ENCODE measurements around the gene TTC9.
A peak's percentile ranks its signal among the peaks of the same experiment; 100 is the strongest.

Gene TTC9

GRCh38 chr14:70683983-70684382, 42.3 kb downstream of the TTC9 start:
- no peaks in the 10 kb centered on the region for H3K36me3 ChIP-seq
- no peaks in the 10 kb centered on the region for H3K27me3 ChIP-seq
- H3K4me3 ChIP-seq (ENCODE audit: low read depth in 1 of 2, low read length in 1 of 2), result no peak overlapping the region
- H3K4me1 ChIP-seq (ENCODE audit: control insufficient read depth in 1 of 2, insufficient read depth in 1 of 2, low read depth in 1 of 2, low read length in 1 of 2), result no peaks in the 10 kb centered on the region
- no peaks in the 10 kb centered on the region for H3K9me3 ChIP-seq
- TF ChIP-seq CTCF (IDR thresholded peaks at IDR 0.05), result no peak
- no peak overlapping the region for H3K27ac ChIP-seq

GRCh38 chr14:70685474-70686197, 43.9 kb downstream of the TTC9 start:
- H3K27ac ChIP-seq, result no peak overlapping the region
- H3K9me3 ChIP-seq, result no peaks in the 10 kb centered on the region
- H3K4me3 ChIP-seq (ENCODE audit: low read depth in 1 of 2, low read length in 1 of 2), result no peak overlapping the region
- H3K27me3 ChIP-seq, result no peaks in the 10 kb centered on the region
- H3K4me1 ChIP-seq (ENCODE audit: control insufficient read depth in 1 of 2, insufficient read depth in 1 of 2, low read depth in 1 of 2, low read length in 1 of 2), result no peaks in the 10 kb centered on the region
- TF ChIP-seq CTCF (IDR thresholded peaks at IDR 0.05), result no peak
- H3K36me3 ChIP-seq, result no peaks in the 10 kb centered on the region

- Histone ChIP-seq H3K27ac (no peak overlapping the region), H3K36me3 (no peaks in the 10 kb centered on the region), H3K4me1 (ENCODE audit: control insufficient read depth in 1 of 2, insufficient read depth in 1 of 2, low read depth in 1 of 2, low read length in 1 of 2) (no peaks in the 10 kb centered on the region), H3K9me3 (no peaks in the 10 kb centered on the region), H3K4me3 (ENCODE audit: low read depth in 1 of 2, low read length in 1 of 2) (no peak overlapping the region), H3K27me3 (no peaks in the 10 kb centered on the region)
- no peak for TF ChIP-seq CTCF (IDR thresholded peaks at IDR 0.05)
Measured at GRCh38 chr14:70692210-70692609, 50.5 kb downstream of the TTC9 start.

GRCh38 chr14:70696026-70696425, 54.3 kb downstream of the TTC9 start:
- no peak overlapping the region for H3K4me3 ChIP-seq (ENCODE audit: low read depth in 1 of 2, low read length in 1 of 2)
- TF ChIP-seq CTCF (IDR thresholded peaks at IDR 0.05), result no peak
- peaks cover 15 to 17% of the 10 kb centered on the region in 2 experiments for H3K4me1 ChIP-seq (ENCODE audit: control insufficient read depth in 1 of 2, insufficient read depth in 1 of 2, low read depth in 1 of 2, low read length in 1 of 2)
- no peaks in the 10 kb centered on the region for H3K36me3 ChIP-seq
- H3K9me3 ChIP-seq, result no peaks in the 10 kb centered on the region
- H3K27me3 ChIP-seq, result no peaks in the 10 kb centered on the region
- H3K27ac ChIP-seq, result no peak overlapping the region

- TF ChIP-seq CTCF (IDR thresholded peaks at IDR 0.05), result no peak
- H3K27ac ChIP-seq, result peak overlapping the region; percentile 43
- H3K9me3 ChIP-seq, result no peaks in the 10 kb centered on the region
- no peaks in the 10 kb centered on the region for H3K36me3 ChIP-seq
- H3K27me3 ChIP-seq, result no peaks in the 10 kb centered on the region
- H3K4me3 ChIP-seq (ENCODE audit: low read depth in 1 of 2, low read length in 1 of 2), result no peak overlapping the region
- peaks cover 15 to 17% of the 10 kb centered on the region in 2 experiments for H3K4me1 ChIP-seq (ENCODE audit: control insufficient read depth in 1 of 2, insufficient read depth in 1 of 2, low read depth in 1 of 2, low read length in 1 of 2)
Measured at GRCh38 chr14:70697701-70698100, 56.0 kb downstream of the TTC9 start.

Measured in neutrophil (primary cell).